ENCODE measurements around the gene C1QL1.

C1QL1 gene

DNA sequence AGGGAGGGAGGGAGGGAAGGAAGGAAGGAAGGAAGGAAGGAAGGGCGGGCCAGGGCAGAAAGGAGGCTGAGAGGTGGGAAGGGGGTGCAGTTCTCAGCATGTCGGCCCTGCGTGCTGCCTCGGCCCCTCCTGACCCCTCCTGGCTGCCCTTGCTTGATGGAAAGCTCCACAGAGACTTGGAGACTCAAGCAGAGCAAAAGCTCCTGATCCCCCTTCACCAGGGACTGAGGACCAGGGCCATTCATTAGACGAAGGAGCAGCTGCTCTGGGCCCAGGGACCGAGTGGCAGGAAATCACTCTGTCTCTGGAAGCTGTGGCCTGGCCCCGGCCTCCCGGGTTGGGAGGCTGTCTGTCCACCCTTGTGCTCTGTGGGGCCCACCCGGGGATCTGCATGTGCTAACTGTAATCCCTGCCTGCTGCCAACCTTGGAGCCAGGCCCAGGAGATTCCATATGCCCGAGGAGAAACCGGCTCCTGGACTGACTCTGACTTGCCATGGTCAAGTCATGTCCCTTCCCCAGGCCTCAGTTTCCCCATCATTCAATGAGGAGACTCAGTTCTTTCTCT lies 27.4 kb upstream of the C1QL1 start:
- Histone ChIP-seq H3F3A (ENCODE audit: control insufficient read depth, insufficient read depth) (no peaks in the 10 kb centered on the region), H3K27me3 (ENCODE audit: control insufficient read depth, low read length) (peaks cover 32% of the 10 kb centered on the region), H3K36me3 (ENCODE audit: control insufficient read depth, low read length) (no peaks in the 10 kb centered on the region), H3K4me1 (ENCODE audit: control insufficient read depth, low read length) (no peaks in the 10 kb centered on the region), H3K27ac (ENCODE audit: low read depth, low read length) (no peak overlapping the region), H3K79me2 (ENCODE audit: control insufficient read depth, low read length) (no peaks in the 10 kb centered on the region), H4K20me1 (ENCODE audit: control insufficient read depth, insufficient read depth, low read depth, low read length) (no peaks in the 10 kb centered on the region), H3K4me3 (ENCODE audit: low read length) (no peak overlapping the region), H3K9me2 (replicated peaks; ENCODE audit: control insufficient read depth, low read length) (no peaks in the 10 kb centered on the region), H3K4me2 (ENCODE audit: low read length) (no peak overlapping the region), H3K9me3 (ENCODE audit: control insufficient read depth, insufficient read depth, low read length) (peaks cover 6% of the 10 kb centered on the region; the same call in 1 of the 2 replicates)
- TF ChIP-seq EZH2phosphoT487 (IDR thresholded peaks at IDR 0.05; ENCODE audit: borderline replicate concordance, low read length): no peak
- TF ChIP-seq, protein P1, sequence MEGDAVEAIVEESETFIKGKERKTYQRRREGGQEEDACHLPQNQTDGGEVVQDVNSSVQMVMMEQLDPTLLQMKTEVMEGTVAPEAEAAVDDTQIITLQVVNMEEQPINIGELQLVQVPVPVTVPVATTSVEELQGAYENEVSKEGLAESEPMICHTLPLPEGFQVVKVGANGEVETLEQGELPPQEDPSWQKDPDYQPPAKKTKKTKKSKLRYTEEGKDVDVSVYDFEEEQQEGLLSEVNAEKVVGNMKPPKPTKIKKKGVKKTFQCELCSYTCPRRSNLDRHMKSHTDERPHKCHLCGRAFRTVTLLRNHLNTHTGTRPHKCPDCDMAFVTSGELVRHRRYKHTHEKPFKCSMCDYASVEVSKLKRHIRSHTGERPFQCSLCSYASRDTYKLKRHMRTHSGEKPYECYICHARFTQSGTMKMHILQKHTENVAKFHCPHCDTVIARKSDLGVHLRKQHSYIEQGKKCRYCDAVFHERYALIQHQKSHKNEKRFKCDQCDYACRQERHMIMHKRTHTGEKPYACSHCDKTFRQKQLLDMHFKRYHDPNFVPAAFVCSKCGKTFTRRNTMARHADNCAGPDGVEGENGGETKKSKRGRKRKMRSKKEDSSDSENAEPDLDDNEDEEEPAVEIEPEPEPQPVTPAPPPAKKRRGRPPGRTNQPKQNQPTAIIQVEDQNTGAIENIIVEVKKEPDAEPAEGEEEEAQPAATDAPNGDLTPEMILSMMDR (IDR thresholded peaks at IDR 0.05; ENCODE audit: low read depth, low read length, poor library complexity, severe bottlenecking): no peak

DNA sequence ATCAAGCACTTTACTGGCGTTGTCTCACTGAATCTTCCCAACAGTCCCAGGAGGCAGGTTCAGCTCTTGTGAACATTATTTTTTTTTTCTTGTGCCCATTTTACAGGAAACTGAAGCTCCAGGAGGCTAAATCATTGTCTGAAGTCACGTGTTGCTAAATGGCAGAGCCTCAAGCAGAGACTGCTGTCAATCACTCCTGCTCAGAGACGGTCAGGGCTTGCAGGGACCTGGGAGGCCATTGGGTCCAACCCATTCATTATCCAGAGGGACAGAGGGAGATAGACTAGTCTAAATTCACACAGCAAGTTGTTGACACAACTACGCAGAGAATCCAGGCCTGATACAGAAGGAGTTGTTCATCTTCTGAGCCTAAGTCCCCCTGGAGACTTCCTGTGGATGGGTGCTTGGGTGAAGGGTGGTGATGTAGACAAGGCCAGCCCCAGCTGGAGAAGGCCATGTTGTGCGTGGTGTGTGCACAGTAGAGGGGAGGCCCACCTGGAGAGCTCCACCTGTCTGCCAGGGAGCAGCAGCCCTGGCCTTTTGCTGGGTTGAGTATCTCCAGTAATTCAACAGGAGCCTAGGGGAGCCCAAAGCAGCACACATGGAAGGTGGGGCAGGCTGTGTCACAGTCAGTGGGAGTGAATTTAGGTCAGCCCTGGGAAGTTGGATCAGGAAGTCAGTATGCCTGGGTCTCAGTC lies 24.3 kb upstream of the C1QL1 start:
- no peaks in the 10 kb centered on the region for H3K9me2 ChIP-seq (replicated peaks; ENCODE audit: control insufficient read depth, low read length)
- TF ChIP-seq, protein P1 (IDR thresholded peaks at IDR 0.05; ENCODE audit: low read depth, low read length, poor library complexity, severe bottlenecking): no peak
- TF ChIP-seq EZH2phosphoT487 (IDR thresholded peaks at IDR 0.05; ENCODE audit: borderline replicate concordance, low read length): no peak
- H3K9me3 ChIP-seq (ENCODE audit: control insufficient read depth, insufficient read depth, low read length): no peaks in the 10 kb centered on the region
- no peak overlapping the region for H3K4me3 ChIP-seq (ENCODE audit: low read length)
- no peaks in the 10 kb centered on the region for H3K36me3 ChIP-seq (ENCODE audit: control insufficient read depth, low read length)
- H4K20me1 ChIP-seq (ENCODE audit: control insufficient read depth, insufficient read depth, low read depth, low read length): no peaks in the 10 kb centered on the region
- peaks cover 27% of the 10 kb centered on the region for H3K4me1 ChIP-seq (ENCODE audit: control insufficient read depth, low read length)
- no peak overlapping the region for H3K4me2 ChIP-seq (ENCODE audit: low read length)
- no peak overlapping the region for H3K27ac ChIP-seq (ENCODE audit: low read depth, low read length)
- H3F3A ChIP-seq (ENCODE audit: control insufficient read depth, insufficient read depth): 0 out of 2 replicates have a peak, but pooled peaks cover 3% of the 10 kb centered on the region
- peaks cover 17% of the 10 kb centered on the region for H3K27me3 ChIP-seq (ENCODE audit: control insufficient read depth, low read length)
- no peaks in the 10 kb centered on the region for H3K79me2 ChIP-seq (ENCODE audit: control insufficient read depth, low read length)

DNA sequence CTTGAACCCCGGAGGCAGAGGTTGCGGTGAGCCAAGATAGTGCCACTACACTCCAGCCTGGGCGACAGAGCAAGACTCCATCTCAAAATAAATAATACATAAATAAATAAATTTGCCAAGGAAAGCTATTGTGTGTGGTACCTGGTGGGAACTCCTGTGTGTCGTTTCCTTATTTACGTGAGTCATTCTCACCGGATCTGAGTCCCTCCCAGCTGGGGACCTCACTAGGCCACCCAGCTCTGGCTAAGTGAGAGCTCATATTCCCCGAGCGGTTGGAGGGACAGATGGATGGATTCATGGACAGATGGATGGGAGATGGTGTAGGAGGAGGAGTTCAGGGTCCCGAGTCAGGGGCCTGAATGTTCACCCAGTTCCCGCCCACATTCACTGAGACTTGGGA lies 22.9 kb upstream of the C1QL1 start:
- H3F3A ChIP-seq (ENCODE audit: control insufficient read depth, insufficient read depth): 0 out of 2 replicates have a peak, but pooled peaks cover 3% of the 10 kb centered on the region
- H3K9me2 ChIP-seq (replicated peaks; ENCODE audit: control insufficient read depth, low read length): no peaks in the 10 kb centered on the region
- no peaks in the 10 kb centered on the region for H3K79me2 ChIP-seq (ENCODE audit: control insufficient read depth, low read length)
- H3K36me3 ChIP-seq (ENCODE audit: control insufficient read depth, low read length): no peaks in the 10 kb centered on the region
- H3K4me1 ChIP-seq (ENCODE audit: control insufficient read depth, low read length): peaks cover 31% of the 10 kb centered on the region
- no peak overlapping the region for H3K4me3 ChIP-seq (ENCODE audit: low read length)
- H3K27ac ChIP-seq (ENCODE audit: low read depth, low read length): no peak overlapping the region
- no peaks in the 10 kb centered on the region for H4K20me1 ChIP-seq (ENCODE audit: control insufficient read depth, insufficient read depth, low read depth, low read length)
- peaks cover 12% of the 10 kb centered on the region; the same call in 1 of the 2 replicates for H3K27me3 ChIP-seq (ENCODE audit: control insufficient read depth, low read length)
- no peaks in the 10 kb centered on the region for H3K9me3 ChIP-seq (ENCODE audit: control insufficient read depth, insufficient read depth, low read length)
- H3K4me2 ChIP-seq (ENCODE audit: low read length): no peak overlapping the region
- TF ChIP-seq, protein P1 (IDR thresholded peaks at IDR 0.05; ENCODE audit: low read depth, low read length, poor library complexity, severe bottlenecking): no peak
- no peak for TF ChIP-seq EZH2phosphoT487 (IDR thresholded peaks at IDR 0.05; ENCODE audit: borderline replicate concordance, low read length)

Measured in DOHH2 (cell line).